Measurements from ENCODE around the gene CAPN8. TPM values are rescaled to one million over a fixed set of nuclear protein-coding genes. Genes with fewer than 3 reads are reported as not detected.

The CAPN8 gene
- total and polyA plus RNA-seq, 4 donors = 30.5 to 123 (median 81.2) TPM

- TF ChIP-seq CTCF (IDR thresholded peaks at IDR 0.05; ENCODE audit: control extremely low read depth, extremely low read depth) = no peak
- no peak overlapping the region for H3K9ac ChIP-seq (ENCODE audit: insufficient read depth in 1 of 2, low read length in 2 of 2)
- WGBS, 2 donors = 66 to 84% methylated on average over 3 of the region's 3 CpGs
- no peaks in the 10 kb centered on the region for H3K27me3 ChIP-seq (ENCODE audit: control insufficient read depth in 3 of 3, insufficient read depth in 3 of 3, low read length in 2 of 3)
- DNase-seq (peak in 2 of 3 donors; percentile 78 to 81), ATAC-seq (ENCODE audit: insufficient read depth, low FRiP score) (no peak)
- H3K9me3 ChIP-seq (ENCODE audit: control insufficient read depth in 4 of 4, insufficient read depth in 3 of 4, low read length in 3 of 4) = no peaks in the 10 kb centered on the region
- no peak overlapping the region for H3K27ac ChIP-seq (ENCODE audit: low read depth in 1 of 2, low read length in 1 of 2)
- peaks cover 0 to 1% (median 0%) of the 10 kb centered on the region in 4 donors for H3K36me3 ChIP-seq (ENCODE audit: control insufficient read depth in 4 of 4, insufficient read depth in 4 of 4, low read length in 4 of 4)
- peaks cover 9 to 49% (median 27%) of the 10 kb centered on the region in 5 donors for H3K4me1 ChIP-seq (ENCODE audit: control insufficient read depth in 5 of 5, insufficient read depth in 5 of 5, low read length in 5 of 5)
- H3K4me3 ChIP-seq = no peak overlapping the region
Measured at GRCh38 chr1:223709598-223709997, 44.1 kb upstream of the CAPN8 start.

DNA sequence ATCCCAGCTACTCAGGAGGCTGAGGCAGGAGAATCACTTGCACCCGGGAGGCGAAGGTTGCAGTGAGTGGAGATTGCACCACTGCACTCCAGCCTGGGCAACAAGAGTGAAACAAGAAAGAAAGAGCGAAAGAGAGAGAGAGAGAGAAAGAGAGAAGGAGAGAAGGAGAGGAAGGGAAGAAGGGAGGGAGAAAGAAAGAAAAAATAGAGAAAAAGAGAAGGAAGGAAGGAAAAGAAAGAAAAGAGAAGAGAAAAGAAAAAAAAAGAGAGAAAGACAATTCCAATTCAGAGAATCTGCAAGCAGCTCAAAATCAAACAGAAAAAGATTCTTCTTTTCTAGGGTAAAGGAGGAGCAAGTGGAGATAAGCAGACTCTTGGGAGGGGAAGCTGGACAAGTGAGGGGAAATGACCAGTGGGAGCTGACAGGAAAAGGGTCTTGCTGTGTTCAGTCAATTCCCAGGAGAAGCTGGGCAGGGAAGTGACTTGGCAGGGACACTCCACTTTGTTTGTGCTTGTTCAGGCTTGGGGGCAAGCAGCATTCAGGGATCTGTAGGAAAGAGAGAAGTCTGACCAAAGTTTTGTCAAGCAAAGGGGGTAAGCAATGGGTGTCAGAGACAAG is 43.3 kb upstream of the CAPN8 start:
- Histone ChIP-seq H3K27me3 (ENCODE audit: control insufficient read depth in 3 of 3, insufficient read depth in 3 of 3, low read length in 2 of 3) (no peaks in the 10 kb centered on the region), H3K9ac (ENCODE audit: insufficient read depth in 1 of 2, low read length in 2 of 2) (no peak overlapping the region), H3K36me3 (ENCODE audit: control insufficient read depth in 4 of 4, insufficient read depth in 4 of 4, low read length in 4 of 4) (no peaks in the 10 kb centered on the region), H3K9me3 (ENCODE audit: control insufficient read depth in 4 of 4, insufficient read depth in 3 of 4, low read length in 3 of 4) (no peaks in the 10 kb centered on the region), H3K27ac (ENCODE audit: low read depth in 1 of 2, low read length in 1 of 2) (no peak overlapping the region), H3K4me1 (ENCODE audit: control insufficient read depth in 5 of 5, insufficient read depth in 5 of 5, low read length in 5 of 5) (peaks cover 11 to 45% (median 22%) of the 10 kb centered on the region in 5 donors), H3K4me3 (no peak overlapping the region)
- TF ChIP-seq CTCF (IDR thresholded peaks at IDR 0.05; ENCODE audit: control extremely low read depth, extremely low read depth) = no peak
- WGBS, 2 donors = 87 to 97% methylated on average over 3 of the region's 3 CpGs
- no peak for ATAC-seq (ENCODE audit: insufficient read depth, low FRiP score)
- DNase-seq = no peak

- WGBS, 2 donors = 61 to 75% methylated on average over 5 of the region's 5 CpGs
- ATAC-seq (ENCODE audit: insufficient read depth, low FRiP score) (no peak), DNase-seq (no peak)
- no peak overlapping the region for H3K9ac ChIP-seq (ENCODE audit: insufficient read depth in 1 of 2, low read length in 2 of 2)
- H3K4me1 ChIP-seq (ENCODE audit: control insufficient read depth in 5 of 5, insufficient read depth in 5 of 5, low read length in 5 of 5) = peaks cover 11 to 39% (median 21%) of the 10 kb centered on the region in 5 donors
- H3K27ac ChIP-seq (ENCODE audit: low read depth in 1 of 2, low read length in 1 of 2) = peak overlapping the region in 1 of 2 donors; percentile 84
- H3K9me3 ChIP-seq (ENCODE audit: control insufficient read depth in 4 of 4, insufficient read depth in 3 of 4, low read length in 3 of 4) = no peaks in the 10 kb centered on the region
- no peaks in the 10 kb centered on the region for H3K36me3 ChIP-seq (ENCODE audit: control insufficient read depth in 4 of 4, insufficient read depth in 4 of 4, low read length in 4 of 4)
- H3K4me3 ChIP-seq = no peak overlapping the region
- TF ChIP-seq CTCF (IDR thresholded peaks at IDR 0.05; ENCODE audit: control extremely low read depth, extremely low read depth) = no peak
- no peaks in the 10 kb centered on the region for H3K27me3 ChIP-seq (ENCODE audit: control insufficient read depth in 3 of 3, insufficient read depth in 3 of 3, low read length in 2 of 3)
Measured at GRCh38 chr1:223708001-223708359, 42.5 kb upstream of the CAPN8 start.
